CD4-positive, alpha-beta T cell treated with Interleukin-21 for 1 hour (primary cell): Measurements from ENCODE around the gene HMCN2.
"Not testable (repeated sequence)": the region's sequence is repeated elsewhere in the genome, so short reads cannot be mapped to it uniquely, and the experiment has no call there.

Experiments used
- DNase-seq: peaks from one replicate; pipeline ENCODE4 v3.0.0-alpha.2; 2020

HMCN2 gene

GRCh38 chr9:130264414-130265350, 878 bp upstream of the HMCN2 start:
- no peak for DNase-seq

- DNase-seq, result no peak
Measured at GRCh38 chr9:130266236-130267098, 907 bp downstream of the HMCN2 start.

GRCh38 chr9:130267930-130268329, 2.4 kb downstream of the HMCN2 start:
- no peak for DNase-seq

- DNase-seq, result no peak
Measured at GRCh38 chr9:130268521-130269211, 3.1 kb downstream of the HMCN2 start.

GRCh38 chr9:130271473-130271872, 5.9 kb downstream of the HMCN2 start:
- no peak for DNase-seq

GRCh38 chr9:130275156-130275555, 9.6 kb downstream of the HMCN2 start:
- DNase-seq, result no peak

GRCh38 chr9:130276121-130276520, 10.6 kb downstream of the HMCN2 start:
- no peak for DNase-seq

GRCh38 chr9:130276955-130277354, 11.4 kb downstream of the HMCN2 start:
- DNase-seq, result no peak

GRCh38 chr9:130277525-130277924, 12.0 kb downstream of the HMCN2 start:
- DNase-seq, result not testable (repeated sequence)

- DNase-seq, result no peak
Measured at GRCh38 chr9:130283539-130284248, 18.1 kb downstream of the HMCN2 start.

GRCh38 chr9:130284249-130284625, 18.7 kb downstream of the HMCN2 start:
- no peak for DNase-seq

GRCh38 chr9:130284690-130285089, 19.1 kb downstream of the HMCN2 start:
- DNase-seq, result no peak

GRCh38 chr9:130285271-130285670, 19.7 kb downstream of the HMCN2 start:
- DNase-seq, result no peak

- DNase-seq, result no peak
Measured at GRCh38 chr9:130286072-130286770, 20.7 kb downstream of the HMCN2 start.

- DNase-seq, result no peak
Measured at GRCh38 chr9:130286781-130287428, 21.3 kb downstream of the HMCN2 start.

GRCh38 chr9:130287736-130288135, 22.2 kb downstream of the HMCN2 start:
- DNase-seq, result no peak

- no peak for DNase-seq
Measured at GRCh38 chr9:130288393-130288792, 22.8 kb downstream of the HMCN2 start.

GRCh38 chr9:130288926-130289690, 23.5 kb downstream of the HMCN2 start:
- no peak for DNase-seq

- no peak for DNase-seq
Measured at GRCh38 chr9:130289711-130290241, 24.2 kb downstream of the HMCN2 start.
